ENCODE results near the gene LRRC8E. TPM values are rescaled to one million over a fixed set of nuclear protein-coding genes. Genes with fewer than 3 reads are reported as not detected.

The LRRC8E gene
- 9.2 and 10.7 TPM in 2 replicates for total RNA-seq

DNA sequence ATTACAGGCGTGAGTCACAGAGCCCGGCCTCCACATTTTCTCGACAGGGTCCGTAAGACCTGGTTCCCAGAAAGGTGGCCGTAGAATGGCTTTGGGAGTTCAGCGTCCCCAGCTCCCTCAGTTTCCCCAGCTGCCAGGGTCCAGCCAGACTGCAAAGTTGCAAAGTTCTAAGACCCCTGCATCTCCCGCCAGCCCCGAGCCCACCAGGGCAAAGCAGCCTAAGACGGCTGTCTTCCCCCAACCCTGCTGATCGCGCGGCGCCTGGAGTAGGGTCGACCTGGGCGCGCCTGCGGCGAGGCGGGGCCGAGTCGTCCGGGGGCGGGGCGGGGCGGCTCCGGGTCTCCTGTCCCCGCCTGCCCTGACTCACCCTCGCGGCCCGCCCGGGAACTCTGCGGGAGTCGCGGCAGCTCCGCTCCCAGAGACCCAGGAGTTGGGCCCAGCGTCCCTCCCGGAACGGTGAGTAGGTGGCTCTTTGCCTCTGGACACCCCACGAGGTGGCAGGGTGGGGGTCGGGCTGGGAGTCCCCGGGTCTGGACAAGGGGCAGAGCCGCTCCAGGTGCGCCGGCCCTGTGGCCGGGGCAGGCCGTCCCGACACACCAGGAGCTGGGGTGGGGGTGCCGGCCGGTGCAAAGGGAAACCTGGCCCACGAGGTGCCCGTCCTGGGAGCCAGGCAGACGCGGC lies at the start of gene LRRC8E:
Gene LRRC8E, plus strand, starts transcription at position 366 of the 681 bp plus-strand sequence. CDS start 7,094 bp downstream, outside the sequence.

DNA sequence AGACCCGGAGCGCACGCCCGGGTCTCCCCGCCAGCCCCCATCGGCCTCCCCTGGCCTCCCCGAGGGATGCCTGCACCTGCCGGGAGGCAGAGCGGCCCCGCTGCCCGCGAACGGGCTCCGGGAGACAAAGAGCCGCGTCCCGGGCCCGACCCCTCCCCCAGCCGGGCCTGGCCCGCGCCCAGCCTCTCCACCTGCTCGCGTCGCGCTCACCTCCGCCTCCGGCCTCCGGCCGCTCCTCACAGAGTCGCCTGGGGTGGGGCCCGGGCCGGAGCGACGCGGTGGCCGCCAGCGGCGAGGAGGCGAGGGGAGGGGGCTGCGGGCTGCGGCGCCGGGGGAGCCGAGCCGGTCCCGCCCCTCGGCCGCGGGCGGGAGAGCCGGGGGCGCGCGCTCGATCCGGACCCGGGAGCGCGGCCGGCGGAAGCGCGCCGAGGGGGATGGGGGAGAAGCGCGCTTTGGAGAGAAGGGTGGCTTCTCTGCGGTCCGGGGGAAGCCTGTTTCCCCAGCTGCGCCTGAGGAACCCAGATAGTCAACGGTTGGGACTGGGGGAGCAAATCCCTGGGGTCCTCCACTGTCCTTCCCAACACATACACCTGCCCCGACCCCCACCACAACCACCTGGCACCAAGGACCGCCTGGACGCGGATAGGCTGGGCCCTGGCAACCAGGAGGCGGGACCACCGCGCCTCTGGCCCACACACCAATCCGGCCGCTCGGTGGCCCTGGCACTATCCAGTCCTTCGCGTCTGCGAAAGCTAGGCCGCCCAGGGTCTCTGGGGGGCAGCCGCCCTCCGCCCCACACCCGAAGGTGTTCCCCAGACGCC lies 14.0 kb upstream of the LRRC8E start, which contains the start of gene PRR36:
Gene PRR36, minus strand, starts transcription at position 315 of the 821 bp plus-strand sequence. CDS start 701 bp downstream, outside the sequence.

DNA sequence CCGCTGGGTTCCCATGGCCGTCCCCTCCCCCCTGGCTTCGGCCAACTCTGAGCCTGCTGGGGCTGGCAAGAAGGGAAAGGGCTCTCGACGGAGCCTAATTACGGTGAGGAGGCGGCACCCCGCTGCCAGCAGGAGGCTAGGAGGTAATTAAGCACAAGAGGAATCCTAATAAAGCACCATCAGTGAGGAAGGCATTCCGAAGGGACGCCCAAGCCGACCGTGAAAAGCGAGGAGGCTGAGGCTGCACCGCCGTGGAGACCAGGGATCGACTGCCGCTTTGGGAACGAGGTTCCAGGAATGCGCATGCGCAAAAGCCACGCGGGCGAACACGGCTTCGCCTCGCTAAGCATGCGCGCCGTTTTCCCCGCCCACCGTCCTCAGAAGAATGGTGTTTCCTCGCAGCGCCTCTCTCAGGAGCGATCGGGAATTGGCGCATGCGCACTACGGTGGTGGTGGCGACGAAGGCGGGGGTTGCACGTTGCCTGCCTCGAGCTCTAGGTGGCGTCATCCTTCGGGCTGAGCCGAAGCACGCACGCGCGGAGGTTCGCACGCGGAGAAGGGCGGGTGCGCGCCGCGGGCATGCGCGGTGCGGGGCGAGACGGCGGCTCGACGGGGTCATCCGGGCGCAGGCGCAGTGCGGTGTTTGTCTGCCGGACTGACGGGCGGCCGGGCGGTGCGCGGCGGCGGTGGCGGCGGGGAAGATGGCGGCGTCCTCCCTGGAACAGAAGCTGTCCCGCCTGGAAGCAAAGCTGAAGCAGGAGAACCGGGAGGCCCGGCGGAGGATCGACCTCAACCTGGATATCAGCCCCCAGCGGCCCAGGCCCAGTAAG lies 15.1 kb downstream of the LRRC8E start, which contains the start of gene MAP2K7:
Gene MAP2K7, plus strand, starts transcription at position 634 of the 830 bp plus-strand sequence. Its CDS starts 68 bp downstream, at position 702.

GRCh38 chr19:7914598-7915045 lies 26.3 kb downstream of the LRRC8E start, which contains the start of gene TGFBR3L:
Gene TGFBR3L, plus strand, starts transcription at chr19:7914830.

DNA sequence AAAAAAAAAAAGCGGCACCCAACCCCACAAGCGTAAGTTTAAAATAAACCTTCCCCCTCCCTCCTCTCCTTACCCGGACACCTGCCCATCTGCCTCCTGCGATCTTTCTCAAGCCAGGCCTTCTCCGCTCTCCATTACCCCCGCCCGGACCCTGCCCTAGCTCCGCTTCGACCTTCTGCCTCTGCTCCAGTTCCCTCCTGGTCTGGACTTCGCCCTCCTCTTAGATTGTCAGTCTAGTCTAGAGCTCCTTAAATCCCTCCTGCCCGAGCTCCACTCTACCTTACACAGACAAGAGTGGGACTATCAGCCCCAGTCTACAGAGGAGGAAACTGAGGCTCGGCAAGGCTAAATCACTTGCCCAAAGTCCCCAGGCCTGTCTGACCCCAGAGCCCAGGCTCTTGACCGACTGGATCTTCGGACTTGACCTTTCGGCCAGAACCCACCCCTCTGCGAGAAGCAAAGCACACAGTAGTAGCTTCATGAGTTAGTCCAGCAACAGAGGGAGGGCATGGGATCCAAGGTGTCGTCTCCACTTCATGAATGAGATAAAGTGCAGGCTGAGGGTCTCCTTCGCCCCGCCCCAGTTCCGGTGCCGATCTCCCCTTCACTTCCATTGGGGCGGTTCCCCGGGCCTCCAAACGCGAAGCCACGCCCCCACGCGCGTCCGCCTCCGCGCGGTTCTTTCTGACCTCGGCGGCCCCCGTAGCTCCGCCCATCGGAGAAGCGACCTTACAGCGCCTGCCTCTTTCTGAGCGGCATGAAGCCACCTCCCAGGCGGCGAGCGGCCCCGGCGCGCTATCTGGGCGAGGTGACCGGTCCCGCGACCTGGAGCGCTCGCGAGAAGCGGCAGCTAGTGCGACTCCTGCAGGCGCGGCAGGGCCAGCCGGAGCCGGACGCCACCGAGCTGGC lies 31.6 kb downstream of the LRRC8E start, which contains the start of gene SNAPC2:
Gene SNAPC2, plus strand, starts transcription at position 729 of the 909 bp plus-strand sequence. Its CDS starts 29 bp downstream, at position 758.

GRCh38 chr19:7926021-7926726 lies 37.9 kb downstream of the LRRC8E start, which contains the start of gene CTXN1:
Gene CTXN1, minus strand, starts transcription at chr19:7926135. Its CDS starts 597 bp downstream, at chr19:7925538.

GRCh38 chr19:7943444-7944176 lies 55.3 kb downstream of the LRRC8E start, which contains the start of gene TIMM44:
Gene TIMM44, minus strand, starts transcription at chr19:7943666. Its CDS starts 15 bp downstream, at chr19:7943651.

Other genes starting within 250 kb of the LRRC8E start
- not detected in 2 replicates for gene RETN, start 219.5 kb upstream of the LRRC8E start, total RNA-seq
- not detected in 2 replicates for gene MCEMP1, start 211.4 kb upstream of the LRRC8E start, total RNA-seq
- gene TRAPPC5, start 207.7 kb upstream of the LRRC8E start, total RNA-seq = 74.4 and 78.4 TPM in 2 replicates
- gene FCER2, start 186.4 kb upstream of the LRRC8E start, total RNA-seq = not detected in 2 replicates
- not detected in 2 replicates for gene CLEC4G, start 156.4 kb upstream of the LRRC8E start, total RNA-seq
- gene CD209, start 141.0 kb upstream of the LRRC8E start, total RNA-seq = not detected in 2 replicates
- not detected in 2 replicates for gene CLEC4M, start 125.3 kb upstream of the LRRC8E start, total RNA-seq
- 12.3 and 23.0 TPM in 2 replicates for gene EVI5L, start 58.3 kb upstream of the LRRC8E start, total RNA-seq
- gene PRR36, start 14.1 kb upstream of the LRRC8E start, total RNA-seq = not detected in 2 replicates
- gene MAP2K7, start 15.4 kb downstream of the LRRC8E start, total RNA-seq = 10.0 and 13.4 TPM in 2 replicates
- gene TGFBR3L, start 26.3 kb downstream of the LRRC8E start, total RNA-seq = 0.89 and 1.00 TPM in 2 replicates
- gene SNAPC2, start 31.8 kb downstream of the LRRC8E start, total RNA-seq = 25.8 and 35.0 TPM in 2 replicates
- gene CTXN1, start 37.6 kb downstream of the LRRC8E start, total RNA-seq = 1.1 and 2.6 TPM in 2 replicates
- 53.8 and 67.4 TPM in 2 replicates for gene TIMM44, start 55.2 kb downstream of the LRRC8E start, total RNA-seq
- 39.5 and 66.5 TPM in 2 replicates for gene ELAVL1, start 117.1 kb downstream of the LRRC8E start, total RNA-seq
- not detected in 2 replicates for gene CCL25, start 164.2 kb downstream of the LRRC8E start, total RNA-seq

Measured in uterine smooth muscle cell (primary cell).